ENCODE data around the gene PRDX5. TPM values are rescaled to one million over a fixed set of nuclear protein-coding genes. Genes with fewer than 3 reads are reported as not detected.

The PRDX5 gene
- total RNA-seq, 6 experiments from 2014 or later = 84.0 to 172 (median 89.3) TPM

DNA sequence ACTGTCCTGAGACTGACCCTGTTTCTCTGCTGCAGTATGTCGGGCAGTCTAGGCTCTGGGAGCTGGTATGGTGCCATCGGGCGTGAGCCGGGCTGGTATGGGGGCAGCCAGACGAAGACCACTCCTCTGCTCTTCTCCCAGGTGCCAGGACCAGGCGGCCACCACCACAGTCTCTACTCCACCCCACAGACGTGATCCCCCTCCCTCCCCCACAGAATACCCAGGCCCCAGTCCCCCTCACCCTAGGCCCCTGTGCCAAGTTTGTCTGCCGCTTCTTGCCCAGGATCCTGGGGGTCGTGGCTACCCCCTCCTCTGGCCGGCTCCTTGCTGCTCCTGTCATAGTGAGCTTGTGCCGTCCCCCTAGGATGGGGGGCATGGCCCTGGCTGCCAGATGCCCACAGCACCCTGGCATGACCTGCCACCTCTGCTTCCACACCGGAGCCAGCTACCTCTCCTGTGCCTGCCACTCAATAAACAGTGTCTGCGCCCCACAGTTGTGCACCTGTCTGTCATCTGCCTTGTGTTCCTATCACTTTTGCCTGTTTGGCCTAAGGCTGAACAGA lies 28.8 kb upstream of the PRDX5 start:
- DNase-seq (peak in 1 of 3 donors; percentile 45), ATAC-seq (no peak)
- Histone ChIP-seq H3K4me3 (no peak overlapping the region), H3K27me3 (peaks cover 0 to 8% of the 10 kb centered on the region in 2 donors), H3K27ac (no peak overlapping the region), H3K4me1 (peaks cover 0 to 21% (median 6%) of the 10 kb centered on the region in 4 donors), H3K9me3 (no peaks in the 10 kb centered on the region), H3K36me3 (no peaks in the 10 kb centered on the region)
- intact Hi-C loops (cut with DNase I) = no loop called here
- TF ChIP-seq POLR2A (IDR thresholded peaks at IDR 0.05) = no peak
- TF ChIP-seq, protein P1, sequence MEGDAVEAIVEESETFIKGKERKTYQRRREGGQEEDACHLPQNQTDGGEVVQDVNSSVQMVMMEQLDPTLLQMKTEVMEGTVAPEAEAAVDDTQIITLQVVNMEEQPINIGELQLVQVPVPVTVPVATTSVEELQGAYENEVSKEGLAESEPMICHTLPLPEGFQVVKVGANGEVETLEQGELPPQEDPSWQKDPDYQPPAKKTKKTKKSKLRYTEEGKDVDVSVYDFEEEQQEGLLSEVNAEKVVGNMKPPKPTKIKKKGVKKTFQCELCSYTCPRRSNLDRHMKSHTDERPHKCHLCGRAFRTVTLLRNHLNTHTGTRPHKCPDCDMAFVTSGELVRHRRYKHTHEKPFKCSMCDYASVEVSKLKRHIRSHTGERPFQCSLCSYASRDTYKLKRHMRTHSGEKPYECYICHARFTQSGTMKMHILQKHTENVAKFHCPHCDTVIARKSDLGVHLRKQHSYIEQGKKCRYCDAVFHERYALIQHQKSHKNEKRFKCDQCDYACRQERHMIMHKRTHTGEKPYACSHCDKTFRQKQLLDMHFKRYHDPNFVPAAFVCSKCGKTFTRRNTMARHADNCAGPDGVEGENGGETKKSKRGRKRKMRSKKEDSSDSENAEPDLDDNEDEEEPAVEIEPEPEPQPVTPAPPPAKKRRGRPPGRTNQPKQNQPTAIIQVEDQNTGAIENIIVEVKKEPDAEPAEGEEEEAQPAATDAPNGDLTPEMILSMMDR (IDR thresholded peaks at IDR 0.05) = no peak
- no CpG with 5 or more reads among the region's 13 CpGs for WGBS (ENCODE audit: insufficient coverage, low coverage, low lambda C conversion rate, missing lambda C conversion rate)

DNA sequence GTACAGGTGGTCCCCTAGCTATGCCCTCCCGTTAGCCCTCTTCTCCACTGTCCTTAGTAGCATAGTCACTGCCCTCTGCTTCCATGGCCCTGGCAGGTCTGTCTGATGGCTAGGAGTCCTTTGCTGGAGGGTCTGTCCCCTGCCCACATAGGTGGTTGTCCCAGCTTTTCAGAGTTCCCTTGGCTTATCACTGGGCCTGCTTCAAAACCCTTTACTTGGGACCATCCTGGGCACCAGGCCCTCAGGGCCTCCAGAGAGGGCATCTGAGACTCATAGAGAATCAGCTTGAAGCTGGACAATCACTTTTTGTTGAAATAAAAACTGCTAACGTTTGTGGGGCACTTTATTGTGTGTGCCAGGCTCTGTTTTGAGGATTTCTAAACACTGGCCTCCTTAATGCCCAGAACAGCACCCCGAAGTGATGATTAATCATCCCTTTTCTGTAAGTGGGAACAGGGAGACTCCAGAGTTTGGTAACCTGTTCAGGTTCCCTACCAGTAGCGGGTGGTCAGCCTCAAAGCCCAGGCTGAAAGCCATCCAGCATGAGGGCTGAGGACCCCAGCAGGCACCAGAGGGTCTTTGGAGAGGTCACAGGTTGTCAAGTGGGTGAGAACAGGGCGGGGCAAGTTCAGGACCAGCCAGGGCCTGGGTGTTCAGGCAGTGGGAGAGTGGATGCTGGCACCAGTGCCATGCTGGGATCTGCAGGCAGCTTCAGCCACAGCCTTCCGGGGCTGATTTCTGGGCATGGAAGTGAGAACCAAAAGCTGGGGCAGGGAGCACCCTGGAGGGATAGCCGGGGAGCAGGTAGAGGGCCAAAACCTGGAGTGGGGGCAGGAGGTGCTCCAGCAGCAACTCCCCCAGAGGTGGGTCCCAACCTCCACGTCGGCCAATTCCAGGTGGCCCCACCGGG lies 27.3 kb upstream of the PRDX5 start:
- H3K4me3 ChIP-seq = no peak overlapping the region
- no peak overlapping the region for H3K27ac ChIP-seq
- DNase-seq (no peak), ATAC-seq (no peak)
- peaks cover 0 to 10% of the 10 kb centered on the region in 2 donors for H3K27me3 ChIP-seq
- 52% methylated on average over 4 of the region's 10 CpGs for WGBS (ENCODE audit: insufficient coverage, low coverage, low lambda C conversion rate, missing lambda C conversion rate)
- intact Hi-C loops (cut with DNase I) = no loop called here
- TF ChIP-seq POLR2A (IDR thresholded peaks at IDR 0.05) = no peak
- TF ChIP-seq, protein P1 (IDR thresholded peaks at IDR 0.05) = no peak
- H3K4me1 ChIP-seq = peaks cover 0 to 19% (median 5%) of the 10 kb centered on the region in 4 donors
- no peaks in the 10 kb centered on the region for H3K9me3 ChIP-seq
- no peaks in the 10 kb centered on the region for H3K36me3 ChIP-seq

DNA sequence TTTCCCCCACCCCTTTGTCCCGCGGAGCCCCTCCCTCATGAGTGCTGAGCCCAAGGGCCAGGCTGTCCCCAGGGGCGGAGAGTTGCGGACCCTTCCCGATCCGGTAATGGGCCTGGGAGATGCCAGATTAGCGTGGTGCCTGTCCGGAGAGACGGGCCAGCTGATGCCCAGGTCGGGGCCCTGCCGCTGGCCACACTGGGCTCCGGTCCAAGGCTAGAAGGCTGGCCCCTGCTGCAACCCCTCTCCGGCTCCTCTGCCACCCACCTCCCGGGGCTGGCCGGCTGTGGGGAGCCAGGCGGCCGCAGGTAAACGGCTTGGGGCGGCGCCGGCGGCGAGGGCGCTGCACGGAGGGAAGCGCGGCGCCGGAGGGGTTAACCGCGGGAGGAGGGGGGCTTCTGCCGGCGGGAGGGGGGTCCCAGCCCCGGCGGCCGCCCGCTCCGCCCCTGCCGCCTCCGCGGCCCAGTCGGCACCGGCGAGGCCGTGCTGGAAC lies 26.6 kb upstream of the PRDX5 start, which contains the start of gene KCNK4:
KCNK4 (plus strand) TSS at position 41 of the 490 bp plus-strand sequence. CDS start 1,717 bp downstream, outside the sequence.
- ATAC-seq (no peak), DNase-seq (no peak)
- H3K9me3 ChIP-seq = no peaks in the 10 kb centered on the region
- intact Hi-C loops (cut with DNase I) = no loop called here
- no peak within 1 kb of the TSS for H3K27ac ChIP-seq
- H3K4me1 ChIP-seq = peaks cover 0 to 14% (median 2%) of the 10 kb centered on the region in 4 donors
- no peak for TF ChIP-seq POLR2A (IDR thresholded peaks at IDR 0.05)
- TF ChIP-seq, protein P1 (IDR thresholded peaks at IDR 0.05) = no peak
- H3K36me3 ChIP-seq = no peaks in the 10 kb centered on the region
- WGBS (ENCODE audit: insufficient coverage, low coverage, low lambda C conversion rate, missing lambda C conversion rate) = no CpG with 5 or more reads among the region's 45 CpGs
- H3K4me3 ChIP-seq = peak within 1 kb of the TSS in 1 of 3 donors; percentile 1
- peaks cover 0 to 10% of the 10 kb centered on the region in 2 donors for H3K27me3 ChIP-seq

DNA sequence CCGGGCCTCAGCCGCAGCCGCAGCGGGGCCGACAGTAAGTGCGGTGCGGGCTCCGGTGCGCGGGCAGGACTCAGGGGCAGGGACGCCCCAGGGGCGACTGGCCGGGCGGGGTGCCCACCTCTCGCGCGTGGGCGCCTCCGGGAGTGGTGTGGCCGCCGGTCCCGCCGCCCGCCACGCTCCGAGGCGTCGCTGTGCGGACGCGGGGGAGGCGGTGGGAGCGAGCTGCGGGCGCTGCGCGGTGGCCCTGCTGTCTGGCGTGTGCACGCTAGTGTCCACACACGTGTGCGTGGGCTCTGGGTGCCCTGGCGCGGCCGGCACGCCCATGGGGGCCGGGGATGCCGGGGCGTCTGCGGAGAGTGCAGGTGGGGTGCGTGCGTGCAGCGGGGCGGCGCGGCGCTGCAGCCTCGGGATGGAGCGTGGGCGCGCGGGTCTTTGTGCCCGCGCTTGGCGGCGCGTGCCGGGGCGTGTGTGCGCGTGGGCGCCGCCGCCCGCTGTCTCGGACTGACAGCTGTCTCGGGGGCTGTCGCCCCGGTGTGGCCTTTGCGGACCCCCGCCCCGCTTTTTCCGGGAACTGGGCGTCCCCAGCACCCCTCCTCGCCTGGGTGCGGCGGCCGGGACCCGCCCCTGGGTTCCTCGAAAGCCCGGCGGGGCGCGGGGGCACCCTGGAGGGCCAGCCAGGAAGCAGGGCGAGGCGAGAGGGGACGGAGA lies 26.0 kb upstream of the PRDX5 start:
- Histone ChIP-seq H3K4me1 (peaks cover 0 to 12% (median 0%) of the 10 kb centered on the region in 4 donors), H3K9me3 (no peaks in the 10 kb centered on the region), H3K4me3 (peak overlapping the region in 1 of 3 donors; percentile 1), H3K36me3 (no peaks in the 10 kb centered on the region), H3K27ac (no peak overlapping the region), H3K27me3 (peaks cover 0 to 13% of the 10 kb centered on the region in 2 donors)
- DNase-seq (no peak), ATAC-seq (no peak)
- no CpG with 5 or more reads among the region's 96 CpGs for WGBS (ENCODE audit: insufficient coverage, low coverage, low lambda C conversion rate, missing lambda C conversion rate)
- intact Hi-C loops (cut with DNase I) = no loop called here
- TF ChIP-seq POLR2A (IDR thresholded peaks at IDR 0.05) = no peak
- TF ChIP-seq, protein P1 (IDR thresholded peaks at IDR 0.05) = no peak

All from right lobe of liver (tissue), 6 donors.